H9 (cell line): ENCODE measurements around the gene EPB41L2. TPM values are rescaled to one million over a fixed set of nuclear protein-coding genes. Genes with fewer than 3 reads are reported as not detected.

Experiments used
- DNase-seq: peaks from one replicate; pipeline ENCODE4 v3.0.0-alpha.2; 2017
- H2AFZ ChIP-seq: one replicate; pipeline ENCODE4 v1.6.1; 2013; ENCODE audit warnings: mild to moderate bottlenecking, low read length, control low read depth, moderate library complexity
- H2AK5ac ChIP-seq: 2 replicates; pipeline ENCODE4 v1.6.1; 2013; ENCODE audit warnings: low read length, control low read depth, mixed read lengths; ENCODE audit not compliant: insufficient read length
- H2BK120ac ChIP-seq: one replicate; pipeline ENCODE4 v1.6.1; 2013; ENCODE audit warnings: low read depth, mild to moderate bottlenecking, low read length, control low read depth, inconsistent platforms; ENCODE audit not compliant: poor library complexity, severe bottlenecking
- H2BK12ac ChIP-seq: 2 replicates; pipeline ENCODE4 v1.6.1; 2013; ENCODE audit warnings: low read length, control low read depth, mixed read lengths, low read depth; ENCODE audit not compliant: insufficient read length
- H2BK15ac ChIP-seq: 2 replicates; pipeline ENCODE4 v1.6.1; 2013; ENCODE audit warnings: low read depth, low read length, control low read depth
- H2BK20ac ChIP-seq: one replicate; pipeline ENCODE4 v1.6.1; 2013; ENCODE audit warnings: low read depth, mild to moderate bottlenecking, low read length, control low read depth, inconsistent platforms; ENCODE audit not compliant: poor library complexity, severe bottlenecking
- H2BK5ac ChIP-seq: 2 replicates; pipeline ENCODE4 v1.6.1; 2013; ENCODE audit warnings: low read length, control low read depth, mixed read lengths; ENCODE audit not compliant: insufficient read length
- H3K14ac ChIP-seq: 2 replicates; pipeline ENCODE4 v1.6.1; 2013; ENCODE audit warnings: low read length, control low read depth; ENCODE audit not compliant: insufficient read depth
- H3K18ac ChIP-seq: 2 replicates; pipeline ENCODE4 v1.6.1; 2013; ENCODE audit warnings: low read depth, mild to moderate bottlenecking, mixed read lengths, low read length, control low read depth; ENCODE audit not compliant: insufficient read length
- H3K23ac ChIP-seq: 2 replicates; pipeline ENCODE4 v1.6.1; 2013; ENCODE audit warnings: low read length, control low read depth, mixed read lengths, low read depth; ENCODE audit not compliant: insufficient read length
- H3K23me2 ChIP-seq: 2 replicates; pipeline ENCODE4 v1.6.1; 2013; ENCODE audit warnings: low read depth, mild to moderate bottlenecking, mixed read lengths, low read length, control low read depth; ENCODE audit not compliant: insufficient read length, poor library complexity, severe bottlenecking
- H3K27ac ChIP-seq: 2 replicates; pipeline ENCODE4 v1.5.1; 2013; ENCODE audit warnings: low read length, control low read depth, mixed read lengths, low read depth; ENCODE audit not compliant: insufficient read length
- H3K27me3 ChIP-seq: 2 replicates; pipeline ENCODE4 v1.6.1; 2013; ENCODE audit warnings: low read length, control low read depth, inconsistent platforms; ENCODE audit not compliant: insufficient read depth
- H3K4ac ChIP-seq: 2 replicates; pipeline ENCODE4 v1.6.1; 2013; ENCODE audit warnings: low read depth, mild to moderate bottlenecking, control low read depth, inconsistent platforms, low read length, moderate library complexity
- H3K4me1 ChIP-seq: 2 replicates; pipeline ENCODE4 v1.6.1; 2013; ENCODE audit warnings: low read length, control low read depth, inconsistent platforms; ENCODE audit not compliant: insufficient read depth
- H3K4me2 ChIP-seq: 2 replicates; pipeline ENCODE4 v1.6.1; 2013; ENCODE audit warnings: low read length, control low read depth, mixed read lengths; ENCODE audit not compliant: insufficient read length, insufficient read depth
- H3K56ac ChIP-seq: 2 replicates; pipeline ENCODE4 v1.6.1; 2013; ENCODE audit warnings: low read depth, mild to moderate bottlenecking, mixed read lengths, low read length, control low read depth; ENCODE audit not compliant: insufficient read length
- H3K79me1 ChIP-seq: 2 replicates; pipeline ENCODE4 v1.6.1; 2013; ENCODE audit warnings: low read depth, mild to moderate bottlenecking, moderate library complexity, low read length, control low read depth, inconsistent platforms; ENCODE audit not compliant: insufficient read depth, poor library complexity, severe bottlenecking
- H3K79me2 ChIP-seq: 2 replicates; pipeline ENCODE4 v1.6.1; 2013; ENCODE audit warnings: low read length, control low read depth, inconsistent platforms; ENCODE audit not compliant: insufficient read depth
- H3K9ac ChIP-seq: 2 replicates; pipeline ENCODE4 v1.6.1; 2013; ENCODE audit warnings: low read length, control low read depth, mixed read lengths; ENCODE audit not compliant: insufficient read length; ENCODE audit errors: extremely low read depth
- H3K9me3 ChIP-seq: one replicate; pipeline ENCODE4 v1.6.1; 2013; ENCODE audit warnings: low read depth, low read length, inconsistent platforms; ENCODE audit not compliant: control insufficient read depth
- H3T11ph ChIP-seq: one replicate; pipeline ENCODE4 v1.6.1; 2013; ENCODE audit warnings: mild to moderate bottlenecking, low read length, control low read depth, inconsistent platforms
- H4K20me1 ChIP-seq: one replicate; pipeline ENCODE4 v1.6.1; 2013; ENCODE audit not compliant: control insufficient read depth, insufficient read length, insufficient read depth
- H4K5ac ChIP-seq: 2 replicates; pipeline ENCODE4 v1.6.1; 2013; ENCODE audit warnings: low read depth, mild to moderate bottlenecking, mixed read lengths, low read length, control low read depth; ENCODE audit not compliant: insufficient read length
- H4K8ac ChIP-seq: replicated peaks from 2 replicates; pipeline ENCODE4 v1.6.1; 2013; ENCODE audit warnings: low read length, control low read depth, mixed read lengths, low read depth; ENCODE audit not compliant: insufficient read length
- H4K91ac ChIP-seq: 2 replicates; pipeline ENCODE4 v1.6.1; 2013; ENCODE audit warnings: low read depth, mild to moderate bottlenecking, moderate library complexity, mixed read lengths, low read length, control low read depth; ENCODE audit not compliant: insufficient read length
- H3K27ac Mint-ChIP-seq, 3 experiments: 2 replicates in 2 of 3; 3 replicates in 1 of 3; pipeline ENCODE4 v1.8.0; 2020 to 2021; ENCODE audit warnings: mixed read lengths in 3 of 3, mild to moderate bottlenecking in 1 of 3, moderate library complexity in 1 of 3
- H3K27me3 Mint-ChIP-seq: 2 replicates; pipeline ENCODE4 v1.8.0; 2021; ENCODE audit warnings: low read depth, mild to moderate bottlenecking, moderate library complexity, mixed read lengths
- H3K36me3 Mint-ChIP-seq, 3 experiments: 2 replicates in 2 of 3; 3 replicates in 1 of 3; pipeline ENCODE4 v1.8.0; 2020 to 2021; ENCODE audit warnings: low read depth in 3 of 3, mixed read lengths in 3 of 3; ENCODE audit not compliant: insufficient read depth in 1 of 3
- H3K4me1 Mint-ChIP-seq, 2 experiments: 2 replicates each; pipeline ENCODE4 v1.8.0; 2020; ENCODE audit warnings: mixed read lengths in 2 of 2
- H3K4me3 Mint-ChIP-seq, 2 experiments: 2 replicates in 1 of 2; 3 replicates in 1 of 2; pipeline ENCODE4 v1.8.0; 2020 to 2021; ENCODE audit warnings: mild to moderate bottlenecking in 2 of 2, mixed read lengths in 2 of 2, moderate library complexity in 1 of 2
- H3K9me3 Mint-ChIP-seq, 2 experiments: 2 replicates in 1 of 2; 3 replicates in 1 of 2; pipeline ENCODE4 v1.8.0; 2020; ENCODE audit warnings: mild to moderate bottlenecking in 2 of 2, mixed read lengths in 2 of 2, moderate library complexity in 1 of 2
- CTCF ChIP-seq: fragments of 200-600 bp; sonication (generic); conservative IDR thresholded peaks from 3 replicates; pipeline ENCODE4 v1.8.0; 2021; ENCODE audit warnings: antibody characterized with exemption, mild to moderate bottlenecking
- WGBS: extraction: QIAGEN DNeasy Blood & Tissue Kit; methylation state at CpG from one replicate; pipeline ENCODE4 v1.1.7; 2013; ENCODE audit warnings: missing lambda C conversion rate, low lambda C conversion rate, mixed read lengths; ENCODE audit not compliant: insufficient read length; ENCODE audit errors: extremely low coverage; 5-methylcytosine and 5-hydroxymethylcytosine counted together
- total RNA-seq: library from RNA; stranded (reverse); gene quantifications from 2 replicates; pipeline ENCODE4 v1.2.1, GENCODE V29; 2021

The EPB41L2 gene
- total RNA-seq, 1 experiment from 2014 or later: 90.2 TPM

GRCh38 chr6:130827247-130828149, 235.5 kb downstream of the EPB41L2 start, which contains the start of gene SMLR1:
SMLR1 (plus strand) TSS chr6:130827406; CDS start chr6:130827414, 8 bp downstream.
- Histone ChIP-seq H3K4me1 (peaks cover 6% of the 10 kb centered on the region; the same call in 1 of the 2 replicates), H3K18ac (no peak within 1 kb of the TSS), H2BK120ac (no peak within 1 kb of the TSS), H3K56ac (no peak within 1 kb of the TSS), H3K4me2 (no peak within 1 kb of the TSS), H3K23me2 (no peaks in the 10 kb centered on the region), H2BK12ac (no peak within 1 kb of the TSS), H4K5ac (no peak within 1 kb of the TSS), H2AK5ac (no peak within 1 kb of the TSS), H3K9me3 (no peaks in the 10 kb centered on the region), H4K91ac (no peak within 1 kb of the TSS), H3K14ac (no peak within 1 kb of the TSS), H3K79me1 (no peaks in the 10 kb centered on the region), H4K8ac (no peak within 1 kb of the TSS), H3K27me3 (no peaks in the 10 kb centered on the region), H2BK20ac (no peak within 1 kb of the TSS), H3T11ph (no peak within 1 kb of the TSS), H3K79me2 (no peaks in the 10 kb centered on the region), H3K23ac (no peak within 1 kb of the TSS), H3K9ac (no peak within 1 kb of the TSS), H2BK15ac (no peak within 1 kb of the TSS), H2BK5ac (no peak within 1 kb of the TSS), H4K20me1 (no peaks in the 10 kb centered on the region), H3K27ac (no peak within 1 kb of the TSS), H3K4ac (no peak within 1 kb of the TSS), H2AFZ (no peak within 1 kb of the TSS)
- no CpG with 5 or more reads among the region's 11 CpGs for WGBS
- no peak for TF ChIP-seq CTCF
- Mint-ChIP-seq H3K4me1 (peaks cover 17 to 22% of the 10 kb centered on the region in 2 experiments), H3K27ac (peak within 1 kb of the TSS; percentile 47 to 75 (median 60); a peak in 4 of 7 replicates), H3K4me3 (no peak within 1 kb of the TSS; a peak in 1 of 5 replicates), H3K36me3 (no peaks in the 10 kb centered on the region; a peak in 2 of 7 replicates), H3K27me3 (no peaks in the 10 kb centered on the region), H3K9me3 (no peaks in the 10 kb centered on the region)
- DNase-seq: no peak
